H9 (cell line): ENCODE measurements around the gene C1S. TPM values are rescaled to one million over a fixed set of nuclear protein-coding genes. Genes with fewer than 3 reads are reported as not detected.

Experiments
- DNase-seq: peaks from one replicate; pipeline ENCODE4 v3.0.0-alpha.2; 2017
- H2AFZ ChIP-seq: one replicate; pipeline ENCODE4 v1.6.1; 2013; ENCODE audit warnings: mild to moderate bottlenecking, low read length, control low read depth, moderate library complexity
- H2AK5ac ChIP-seq: 2 replicates; pipeline ENCODE4 v1.6.1; 2013; ENCODE audit warnings: low read length, control low read depth, mixed read lengths; ENCODE audit not compliant: insufficient read length
- H2BK120ac ChIP-seq: one replicate; pipeline ENCODE4 v1.6.1; 2013; ENCODE audit warnings: low read depth, mild to moderate bottlenecking, low read length, control low read depth, inconsistent platforms; ENCODE audit not compliant: poor library complexity, severe bottlenecking
- H2BK12ac ChIP-seq: 2 replicates; pipeline ENCODE4 v1.6.1; 2013; ENCODE audit warnings: low read length, control low read depth, mixed read lengths, low read depth; ENCODE audit not compliant: insufficient read length
- H2BK15ac ChIP-seq: 2 replicates; pipeline ENCODE4 v1.6.1; 2013; ENCODE audit warnings: low read depth, low read length, control low read depth
- H2BK20ac ChIP-seq: one replicate; pipeline ENCODE4 v1.6.1; 2013; ENCODE audit warnings: low read depth, mild to moderate bottlenecking, low read length, control low read depth, inconsistent platforms; ENCODE audit not compliant: poor library complexity, severe bottlenecking
- H2BK5ac ChIP-seq: 2 replicates; pipeline ENCODE4 v1.6.1; 2013; ENCODE audit warnings: low read length, control low read depth, mixed read lengths; ENCODE audit not compliant: insufficient read length
- H3K14ac ChIP-seq: 2 replicates; pipeline ENCODE4 v1.6.1; 2013; ENCODE audit warnings: low read length, control low read depth; ENCODE audit not compliant: insufficient read depth
- H3K18ac ChIP-seq: 2 replicates; pipeline ENCODE4 v1.6.1; 2013; ENCODE audit warnings: low read depth, mild to moderate bottlenecking, mixed read lengths, low read length, control low read depth; ENCODE audit not compliant: insufficient read length
- H3K23ac ChIP-seq: 2 replicates; pipeline ENCODE4 v1.6.1; 2013; ENCODE audit warnings: low read length, control low read depth, mixed read lengths, low read depth; ENCODE audit not compliant: insufficient read length
- H3K23me2 ChIP-seq: 2 replicates; pipeline ENCODE4 v1.6.1; 2013; ENCODE audit warnings: low read depth, mild to moderate bottlenecking, mixed read lengths, low read length, control low read depth; ENCODE audit not compliant: insufficient read length, poor library complexity, severe bottlenecking
- H3K27ac ChIP-seq: 2 replicates; pipeline ENCODE4 v1.5.1; 2013; ENCODE audit warnings: low read length, control low read depth, mixed read lengths, low read depth; ENCODE audit not compliant: insufficient read length
- H3K27me3 ChIP-seq: 2 replicates; pipeline ENCODE4 v1.6.1; 2013; ENCODE audit warnings: low read length, control low read depth, inconsistent platforms; ENCODE audit not compliant: insufficient read depth
- H3K4ac ChIP-seq: 2 replicates; pipeline ENCODE4 v1.6.1; 2013; ENCODE audit warnings: low read depth, mild to moderate bottlenecking, control low read depth, inconsistent platforms, low read length, moderate library complexity
- H3K4me1 ChIP-seq: 2 replicates; pipeline ENCODE4 v1.6.1; 2013; ENCODE audit warnings: low read length, control low read depth, inconsistent platforms; ENCODE audit not compliant: insufficient read depth
- H3K4me2 ChIP-seq: 2 replicates; pipeline ENCODE4 v1.6.1; 2013; ENCODE audit warnings: low read length, control low read depth, mixed read lengths; ENCODE audit not compliant: insufficient read length, insufficient read depth
- H3K56ac ChIP-seq: 2 replicates; pipeline ENCODE4 v1.6.1; 2013; ENCODE audit warnings: low read depth, mild to moderate bottlenecking, mixed read lengths, low read length, control low read depth; ENCODE audit not compliant: insufficient read length
- H3K79me1 ChIP-seq: 2 replicates; pipeline ENCODE4 v1.6.1; 2013; ENCODE audit warnings: low read depth, mild to moderate bottlenecking, moderate library complexity, low read length, control low read depth, inconsistent platforms; ENCODE audit not compliant: insufficient read depth, poor library complexity, severe bottlenecking
- H3K79me2 ChIP-seq: 2 replicates; pipeline ENCODE4 v1.6.1; 2013; ENCODE audit warnings: low read length, control low read depth, inconsistent platforms; ENCODE audit not compliant: insufficient read depth
- H3K9ac ChIP-seq: 2 replicates; pipeline ENCODE4 v1.6.1; 2013; ENCODE audit warnings: low read length, control low read depth, mixed read lengths; ENCODE audit not compliant: insufficient read length; ENCODE audit errors: extremely low read depth
- H3K9me3 ChIP-seq: one replicate; pipeline ENCODE4 v1.6.1; 2013; ENCODE audit warnings: low read depth, low read length, inconsistent platforms; ENCODE audit not compliant: control insufficient read depth
- H3T11ph ChIP-seq: one replicate; pipeline ENCODE4 v1.6.1; 2013; ENCODE audit warnings: mild to moderate bottlenecking, low read length, control low read depth, inconsistent platforms
- H4K20me1 ChIP-seq: one replicate; pipeline ENCODE4 v1.6.1; 2013; ENCODE audit not compliant: control insufficient read depth, insufficient read length, insufficient read depth
- H4K5ac ChIP-seq: 2 replicates; pipeline ENCODE4 v1.6.1; 2013; ENCODE audit warnings: low read depth, mild to moderate bottlenecking, mixed read lengths, low read length, control low read depth; ENCODE audit not compliant: insufficient read length
- H4K8ac ChIP-seq: replicated peaks from 2 replicates; pipeline ENCODE4 v1.6.1; 2013; ENCODE audit warnings: low read length, control low read depth, mixed read lengths, low read depth; ENCODE audit not compliant: insufficient read length
- H4K91ac ChIP-seq: 2 replicates; pipeline ENCODE4 v1.6.1; 2013; ENCODE audit warnings: low read depth, mild to moderate bottlenecking, moderate library complexity, mixed read lengths, low read length, control low read depth; ENCODE audit not compliant: insufficient read length
- H3K27ac Mint-ChIP-seq, 3 experiments: 2 replicates in 2 of 3; 3 replicates in 1 of 3; pipeline ENCODE4 v1.8.0; 2020 to 2021; ENCODE audit warnings: mixed read lengths in 3 of 3, mild to moderate bottlenecking in 1 of 3, moderate library complexity in 1 of 3
- H3K27me3 Mint-ChIP-seq: 2 replicates; pipeline ENCODE4 v1.8.0; 2021; ENCODE audit warnings: low read depth, mild to moderate bottlenecking, moderate library complexity, mixed read lengths
- H3K36me3 Mint-ChIP-seq, 3 experiments: 2 replicates in 2 of 3; 3 replicates in 1 of 3; pipeline ENCODE4 v1.8.0; 2020 to 2021; ENCODE audit warnings: low read depth in 3 of 3, mixed read lengths in 3 of 3; ENCODE audit not compliant: insufficient read depth in 1 of 3
- H3K4me1 Mint-ChIP-seq, 2 experiments: 2 replicates each; pipeline ENCODE4 v1.8.0; 2020; ENCODE audit warnings: mixed read lengths in 2 of 2
- H3K4me3 Mint-ChIP-seq, 2 experiments: 2 replicates in 1 of 2; 3 replicates in 1 of 2; pipeline ENCODE4 v1.8.0; 2020 to 2021; ENCODE audit warnings: mild to moderate bottlenecking in 2 of 2, mixed read lengths in 2 of 2, moderate library complexity in 1 of 2
- H3K9me3 Mint-ChIP-seq, 2 experiments: 2 replicates in 1 of 2; 3 replicates in 1 of 2; pipeline ENCODE4 v1.8.0; 2020; ENCODE audit warnings: mild to moderate bottlenecking in 2 of 2, mixed read lengths in 2 of 2, moderate library complexity in 1 of 2
- CTCF ChIP-seq: fragments of 200-600 bp; sonication (generic); conservative IDR thresholded peaks from 3 replicates; pipeline ENCODE4 v1.8.0; 2021; ENCODE audit warnings: antibody characterized with exemption, mild to moderate bottlenecking
- WGBS: extraction: QIAGEN DNeasy Blood & Tissue Kit; methylation state at CpG from one replicate; pipeline ENCODE4 v1.1.7; 2013; ENCODE audit warnings: missing lambda C conversion rate, low lambda C conversion rate, mixed read lengths; ENCODE audit not compliant: insufficient read length; ENCODE audit errors: extremely low coverage; 5-methylcytosine and 5-hydroxymethylcytosine counted together
- total RNA-seq: library from RNA; stranded (reverse); gene quantifications from 2 replicates; pipeline ENCODE4 v1.2.1, GENCODE V29; 2021

Gene C1S
- total RNA-seq, 1 experiment from 2014 or later = 4.2 TPM

GRCh38 chr12:7112041-7112440, 51.5 kb downstream of the C1S start:
- Histone ChIP-seq H3K4me1 (no peaks in the 10 kb centered on the region), H4K91ac (no peak overlapping the region), H3K79me1 (no peaks in the 10 kb centered on the region), H3K27me3 (no peaks in the 10 kb centered on the region), H3K23ac (no peak overlapping the region), H2BK20ac (no peak overlapping the region), H4K20me1 (no peaks in the 10 kb centered on the region), H3K23me2 (peaks cover 11% of the 10 kb centered on the region), H3K4ac (no peak overlapping the region), H3K9me3 (no peaks in the 10 kb centered on the region), H3T11ph (no peak overlapping the region), H3K56ac (no peak overlapping the region), H4K5ac (no peak overlapping the region), H2AK5ac (no peak overlapping the region), H3K27ac (no peak overlapping the region), H3K18ac (no peak overlapping the region), H3K4me2 (no peak overlapping the region), H2BK5ac (no peak overlapping the region), H2BK15ac (no peak overlapping the region), H2BK12ac (no peak overlapping the region), H3K9ac (no peak overlapping the region), H2AFZ (no peak overlapping the region), H2BK120ac (no peak overlapping the region), H4K8ac (no peak overlapping the region), H3K14ac (no peak overlapping the region), H3K79me2 (no peaks in the 10 kb centered on the region)
- Mint-ChIP-seq H3K27ac (no peak overlapping the region), H3K36me3 (peaks cover 0 to 5% (median 5%) of the 10 kb centered on the region in 3 experiments; a peak in 3 of 7 replicates), H3K4me1 (peaks cover 11 to 15% of the 10 kb centered on the region in 2 experiments), H3K4me3 (no peak overlapping the region), H3K27me3 (peaks cover 7% of the 10 kb centered on the region), H3K9me3 (no peaks in the 10 kb centered on the region)
- DNase-seq = no peak
- WGBS = no CpG with 5 or more reads among the region's 4 CpGs
- no peak for TF ChIP-seq CTCF
